A673 (cell line): ENCODE data around the gene KIAA1191.

ENCODE experiments used
- EZH2 ChIP-seq: fragments of 200-600 bp; sonication (generic); IDR thresholded peaks from 2 replicates; pipeline ENCODE4 v1.6.1; 2017; ENCODE audit warnings: borderline replicate concordance, low read depth, mild to moderate bottlenecking, mixed read lengths, antibody characterized with exemption, low read length; ENCODE audit not compliant: poor library complexity, severe bottlenecking
- TF ChIP-seq, protein P1 (sequence below): fragments of 300-800, 200-600 bp; sonication (generic); conservative IDR thresholded peaks from 2 replicates; pipeline ENCODE4 v1.5.1; 2017; ENCODE audit warnings: low read depth, mild to moderate bottlenecking, antibody characterized with exemption, low read length, moderate library complexity, mixed read lengths

DNA sequence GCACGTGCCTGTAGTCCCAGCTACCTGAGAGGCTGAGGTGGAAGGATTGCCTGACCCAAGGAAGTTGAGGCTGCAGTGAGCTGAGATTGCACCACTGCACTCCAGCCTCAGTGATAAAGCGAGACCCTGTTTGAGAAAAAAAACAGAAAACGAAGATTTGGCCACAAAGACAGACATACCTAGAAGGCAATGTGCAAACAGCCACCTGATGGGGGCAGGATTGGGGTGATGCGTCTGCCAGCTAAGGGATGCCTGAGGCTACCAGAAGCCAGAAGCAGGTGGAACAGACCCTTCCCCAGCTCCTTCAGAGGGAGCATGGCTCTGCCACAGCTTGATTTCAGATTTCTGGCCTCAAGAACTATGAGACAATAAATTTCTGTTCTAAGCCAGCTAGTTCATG, 29.9 kb upstream of the KIAA1191 start:
- no peak for TF ChIP-seq EZH2
- TF ChIP-seq, protein P1, sequence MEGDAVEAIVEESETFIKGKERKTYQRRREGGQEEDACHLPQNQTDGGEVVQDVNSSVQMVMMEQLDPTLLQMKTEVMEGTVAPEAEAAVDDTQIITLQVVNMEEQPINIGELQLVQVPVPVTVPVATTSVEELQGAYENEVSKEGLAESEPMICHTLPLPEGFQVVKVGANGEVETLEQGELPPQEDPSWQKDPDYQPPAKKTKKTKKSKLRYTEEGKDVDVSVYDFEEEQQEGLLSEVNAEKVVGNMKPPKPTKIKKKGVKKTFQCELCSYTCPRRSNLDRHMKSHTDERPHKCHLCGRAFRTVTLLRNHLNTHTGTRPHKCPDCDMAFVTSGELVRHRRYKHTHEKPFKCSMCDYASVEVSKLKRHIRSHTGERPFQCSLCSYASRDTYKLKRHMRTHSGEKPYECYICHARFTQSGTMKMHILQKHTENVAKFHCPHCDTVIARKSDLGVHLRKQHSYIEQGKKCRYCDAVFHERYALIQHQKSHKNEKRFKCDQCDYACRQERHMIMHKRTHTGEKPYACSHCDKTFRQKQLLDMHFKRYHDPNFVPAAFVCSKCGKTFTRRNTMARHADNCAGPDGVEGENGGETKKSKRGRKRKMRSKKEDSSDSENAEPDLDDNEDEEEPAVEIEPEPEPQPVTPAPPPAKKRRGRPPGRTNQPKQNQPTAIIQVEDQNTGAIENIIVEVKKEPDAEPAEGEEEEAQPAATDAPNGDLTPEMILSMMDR, result no peak
